Suprapubic skin (tissue), 4 donors: ENCODE results near the gene ADAT1. TPM values are rescaled to one million over a fixed set of nuclear protein-coding genes. Genes with fewer than 3 reads are reported as not detected.
A peak's percentile ranks its signal among the peaks of the same experiment; 100 is the strongest.

Experiments used
- DNase-seq, 2 donors: peaks; one replicate each; pipeline ENCODE4 v3.0.0-alpha.2; 2019; ENCODE audit warnings: low spot score in 2 of 2
- H3K27ac ChIP-seq: fragments of 200-600 bp; sonication (generic); one replicate; pipeline ENCODE4 v1.5.1; 2019
- H3K27me3 ChIP-seq: fragments of 200-600 bp; sonication (generic); one replicate; pipeline ENCODE4 v1.5.1; 2019
- H3K36me3 ChIP-seq: fragments of 200-600 bp; sonication (generic); one replicate; pipeline ENCODE4 v1.5.1; 2019
- H3K4me1 ChIP-seq: fragments of 200-600 bp; sonication (generic); one replicate; pipeline ENCODE4 v1.5.1; 2019
- H3K4me3 ChIP-seq: fragments of 200-600 bp; sonication (generic); one replicate; pipeline ENCODE4 v1.5.1; 2019; ENCODE audit warnings: mild to moderate bottlenecking
- H3K9me3 ChIP-seq: fragments of 200-600 bp; sonication (generic); one replicate; pipeline ENCODE4 v1.5.1; 2019
- EP300 ChIP-seq: sonication (generic); formaldehyde crosslinking; IDR thresholded peaks from one replicate; pipeline ENCODE4 v1.6.1; 2017; ENCODE audit warnings: antibody characterized with exemption
- POLR2A ChIP-seq, 2 donors: fragments of 450-650 bp; IDR thresholded peaks; one replicate each; pipeline ENCODE4 v1.6.1; 2017; ENCODE audit warnings: antibody characterized with exemption in 2 of 2, mild to moderate bottlenecking in 2 of 2, moderate library complexity in 2 of 2
- POLR2AphosphoS5 ChIP-seq, 3 donors: sonication (generic); formaldehyde crosslinking; IDR thresholded peaks; one replicate each; pipeline ENCODE4 v1.6.1; 2017; ENCODE audit warnings: antibody characterized with exemption in 3 of 3
- WGBS: methylation state at CpG from one replicate; pipeline ENCODE4 v1.1.5; 2018; 5-methylcytosine and 5-hydroxymethylcytosine counted together
- total RNA-seq, 4 donors: library from RNA; depleted of rRNA; stranded (reverse); fragments of >200 nt; gene quantifications; one replicate each; pipeline ENCODE4 v1.1.0, GENCODE V29; 2016
- TF ChIP-seq, protein P1 (sequence below), 2 donors: fragments of 200-600 bp in 1 of 2; fragments of 450-650 bp in 1 of 2; sonication (generic) in 1 of 2; IDR thresholded peaks; one replicate each; pipeline ENCODE4 v1.5.1; 2016 to 2019; ENCODE audit warnings: antibody characterized with exemption in 2 of 2, mild to moderate bottlenecking in 1 of 2, moderate library complexity in 1 of 2

The ADAT1 gene
- total RNA-seq, 4 donors from 2014 or later = 41.4 to 84.2 (median 55.2) TPM

DNA sequence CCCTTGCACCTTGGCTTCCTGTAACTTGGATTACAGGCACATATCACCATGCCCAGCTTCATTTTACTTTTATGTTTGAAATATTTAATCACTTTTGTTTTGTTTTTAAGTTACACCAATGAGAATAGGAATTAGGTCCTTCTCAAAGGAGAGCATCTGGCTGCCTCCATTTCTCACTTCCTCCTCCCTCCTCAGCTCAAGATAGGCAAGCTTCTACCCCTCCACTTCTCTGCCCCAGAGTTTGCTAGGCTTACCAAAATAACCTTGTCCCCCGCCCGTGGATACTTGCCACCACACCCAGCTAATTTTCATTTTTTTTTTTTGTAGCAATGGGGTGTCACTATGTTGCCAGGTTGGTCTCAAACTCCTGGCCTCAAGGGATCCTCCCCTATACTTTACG, 39.0 kb downstream of the ADAT1 start:
- peak in 1 of 2 donors; percentile 6 for DNase-seq
- TF ChIP-seq POLR2AphosphoS5 (IDR thresholded peaks at IDR 0.05) (no peak), EP300 (no peak), POLR2A (IDR thresholded peaks at IDR 0.05) (no peak)
- TF ChIP-seq, protein P1, sequence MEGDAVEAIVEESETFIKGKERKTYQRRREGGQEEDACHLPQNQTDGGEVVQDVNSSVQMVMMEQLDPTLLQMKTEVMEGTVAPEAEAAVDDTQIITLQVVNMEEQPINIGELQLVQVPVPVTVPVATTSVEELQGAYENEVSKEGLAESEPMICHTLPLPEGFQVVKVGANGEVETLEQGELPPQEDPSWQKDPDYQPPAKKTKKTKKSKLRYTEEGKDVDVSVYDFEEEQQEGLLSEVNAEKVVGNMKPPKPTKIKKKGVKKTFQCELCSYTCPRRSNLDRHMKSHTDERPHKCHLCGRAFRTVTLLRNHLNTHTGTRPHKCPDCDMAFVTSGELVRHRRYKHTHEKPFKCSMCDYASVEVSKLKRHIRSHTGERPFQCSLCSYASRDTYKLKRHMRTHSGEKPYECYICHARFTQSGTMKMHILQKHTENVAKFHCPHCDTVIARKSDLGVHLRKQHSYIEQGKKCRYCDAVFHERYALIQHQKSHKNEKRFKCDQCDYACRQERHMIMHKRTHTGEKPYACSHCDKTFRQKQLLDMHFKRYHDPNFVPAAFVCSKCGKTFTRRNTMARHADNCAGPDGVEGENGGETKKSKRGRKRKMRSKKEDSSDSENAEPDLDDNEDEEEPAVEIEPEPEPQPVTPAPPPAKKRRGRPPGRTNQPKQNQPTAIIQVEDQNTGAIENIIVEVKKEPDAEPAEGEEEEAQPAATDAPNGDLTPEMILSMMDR (IDR thresholded peaks at IDR 0.05) = no peak
- H3K27ac ChIP-seq = no peak overlapping the region
- H3K9me3 ChIP-seq = no peaks in the 10 kb centered on the region
- no peaks in the 10 kb centered on the region for H3K27me3 ChIP-seq
- no peak overlapping the region for H3K4me3 ChIP-seq
- peaks cover 9% of the 10 kb centered on the region for H3K36me3 ChIP-seq
- no peaks in the 10 kb centered on the region for H3K4me1 ChIP-seq
- WGBS = 65% methylated on average over 3 of the region's 3 CpGs

- no peaks in the 10 kb centered on the region for H3K4me1 ChIP-seq
- 83% methylated on average over 7 of the region's 7 CpGs for WGBS
- H3K36me3 ChIP-seq = peaks cover 48% of the 10 kb centered on the region
- TF ChIP-seq POLR2A (IDR thresholded peaks at IDR 0.05) (no peak), POLR2AphosphoS5 (IDR thresholded peaks at IDR 0.05) (no peak)
- TF ChIP-seq, protein P1 (IDR thresholded peaks at IDR 0.05) = no peak
- H3K27me3 ChIP-seq = no peaks in the 10 kb centered on the region
- H3K27ac ChIP-seq = no peak overlapping the region
- H3K9me3 ChIP-seq = no peaks in the 10 kb centered on the region
- H3K4me3 ChIP-seq = no peak overlapping the region
- DNase-seq = peak in 1 of 2 donors; percentile 21
Observed at GRCh38 chr16:75579281-75579834, 43.7 kb downstream of the ADAT1 start.

GRCh38 chr16:75578725-75579124, 44.4 kb downstream of the ADAT1 start:
- 95% methylated on average over 2 of the region's 2 CpGs for whole genome bisulfite sequencing
- Histone ChIP-seq H3K27ac (no peak overlapping the region), H3K4me1 (no peaks in the 10 kb centered on the region), H3K27me3 (no peaks in the 10 kb centered on the region), H3K9me3 (no peaks in the 10 kb centered on the region), H3K4me3 (no peak overlapping the region), H3K36me3 (peaks cover 54% of the 10 kb centered on the region)
- DNase-seq = no peak
- TF ChIP-seq EP300 = no peak

DNA sequence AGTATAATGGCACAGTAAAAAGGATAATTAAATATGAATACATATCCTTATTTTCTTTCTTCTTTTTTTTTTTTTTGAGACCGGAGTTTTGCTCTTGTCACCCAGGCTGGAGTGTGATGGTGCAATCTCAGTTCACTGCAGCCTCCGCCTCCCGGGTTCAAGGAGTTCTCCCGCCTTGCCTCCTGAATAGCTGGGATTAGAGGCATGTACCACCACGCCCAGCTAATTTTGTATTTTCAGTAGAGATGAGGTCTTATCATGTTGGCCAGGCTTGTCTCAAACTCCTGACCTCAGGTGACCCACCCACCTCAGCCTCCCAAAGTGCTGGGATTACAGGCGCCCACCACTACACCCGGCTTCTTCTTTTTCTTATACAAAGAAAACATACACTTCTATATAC, 44.9 kb downstream of the ADAT1 start:
- WGBS = 90% methylated on average over 7 of the region's 7 CpGs
- H3K4me3 ChIP-seq = no peak overlapping the region
- H3K27ac ChIP-seq = no peak overlapping the region
- peaks cover 60% of the 10 kb centered on the region for H3K36me3 ChIP-seq
- H3K27me3 ChIP-seq = no peaks in the 10 kb centered on the region
- no peaks in the 10 kb centered on the region for H3K9me3 ChIP-seq
- DNase-seq = peak in 1 of 2 donors; percentile 9
- H3K4me1 ChIP-seq = peaks cover 2% of the 10 kb centered on the region
- TF ChIP-seq, protein P1 (IDR thresholded peaks at IDR 0.05) = no peak
- no peak for TF ChIP-seq EP300
- TF ChIP-seq POLR2AphosphoS5 (IDR thresholded peaks at IDR 0.05) = no peak
- TF ChIP-seq POLR2A (IDR thresholded peaks at IDR 0.05) = no peak

DNA sequence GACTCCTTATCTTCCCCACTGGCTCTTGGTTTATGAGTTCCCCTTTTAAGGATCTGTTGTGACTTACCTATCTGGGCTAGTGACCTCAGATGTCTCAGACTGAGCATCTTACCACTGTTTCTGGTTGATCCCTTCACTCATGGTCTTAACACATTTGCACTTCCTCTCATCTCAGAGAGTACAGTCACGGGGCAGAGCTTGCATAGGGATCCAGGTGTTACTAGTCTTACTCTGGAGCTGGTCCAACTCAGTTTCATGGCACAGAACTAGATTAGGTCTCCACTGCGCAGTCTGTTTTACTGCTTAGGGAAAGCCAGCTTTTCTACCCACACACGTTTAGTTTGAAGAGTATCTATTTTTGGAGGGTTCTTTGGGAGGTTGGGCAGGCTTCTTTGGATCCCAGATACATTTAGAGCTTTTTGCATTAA, 46.7 kb downstream of the ADAT1 start:
- peaks cover 4% of the 10 kb centered on the region for H3K4me1 ChIP-seq
- 61% methylated on average over 3 of the region's 3 CpGs for whole genome bisulfite sequencing
- DNase-seq = peak in 1 of 2 donors; percentile 3
- no peak for TF ChIP-seq EP300
- TF ChIP-seq POLR2AphosphoS5 (IDR thresholded peaks at IDR 0.05) = no peak
- TF ChIP-seq POLR2A (IDR thresholded peaks at IDR 0.05) = no peak
- TF ChIP-seq, protein P1 (IDR thresholded peaks at IDR 0.05) = no peak
- H3K9me3 ChIP-seq = no peaks in the 10 kb centered on the region
- no peak overlapping the region for H3K4me3 ChIP-seq
- H3K27ac ChIP-seq = no peak overlapping the region
- H3K36me3 ChIP-seq = peaks cover 78% of the 10 kb centered on the region
- H3K27me3 ChIP-seq = no peaks in the 10 kb centered on the region

GRCh38 chr16:75575958-75576357, 47.1 kb downstream of the ADAT1 start:
- Histone ChIP-seq H3K4me3 (no peak overlapping the region), H3K9me3 (no peaks in the 10 kb centered on the region), H3K27ac (no peak overlapping the region), H3K27me3 (no peaks in the 10 kb centered on the region), H3K4me1 (peaks cover 4% of the 10 kb centered on the region), H3K36me3 (peaks cover 82% of the 10 kb centered on the region)
- no peak for DNase-seq
- 59% methylated on average over 3 of the region's 3 CpGs for WGBS
- TF ChIP-seq, protein P1 (IDR thresholded peaks at IDR 0.05) = no peak
- TF ChIP-seq EP300 (no peak), POLR2A (IDR thresholded peaks at IDR 0.05) (no peak), POLR2AphosphoS5 (IDR thresholded peaks at IDR 0.05) (no peak)
